22Rv1 (cell line): ENCODE data around the gene VARS1.
A peak's percentile ranks its signal among the peaks of the same experiment; 100 is the strongest.

Experiments
- H3K27ac ChIP-seq: fragments of 450-650 bp; 2 replicates; pipeline ENCODE4 v1.5.1; 2017
- ZFX ChIP-seq: fragments of 450-650 bp; IDR thresholded peaks from 2 replicates; pipeline ENCODE4 v1.6.1; 2017; ENCODE audit warnings: antibody characterized with exemption, borderline replicate concordance
- TF ChIP-seq, protein P1 (sequence below): fragments of 450-650 bp; IDR thresholded peaks from 2 replicates; pipeline ENCODE4 v1.5.1; 2017; ENCODE audit warnings: mild to moderate bottlenecking

VARS1 gene

DNA sequence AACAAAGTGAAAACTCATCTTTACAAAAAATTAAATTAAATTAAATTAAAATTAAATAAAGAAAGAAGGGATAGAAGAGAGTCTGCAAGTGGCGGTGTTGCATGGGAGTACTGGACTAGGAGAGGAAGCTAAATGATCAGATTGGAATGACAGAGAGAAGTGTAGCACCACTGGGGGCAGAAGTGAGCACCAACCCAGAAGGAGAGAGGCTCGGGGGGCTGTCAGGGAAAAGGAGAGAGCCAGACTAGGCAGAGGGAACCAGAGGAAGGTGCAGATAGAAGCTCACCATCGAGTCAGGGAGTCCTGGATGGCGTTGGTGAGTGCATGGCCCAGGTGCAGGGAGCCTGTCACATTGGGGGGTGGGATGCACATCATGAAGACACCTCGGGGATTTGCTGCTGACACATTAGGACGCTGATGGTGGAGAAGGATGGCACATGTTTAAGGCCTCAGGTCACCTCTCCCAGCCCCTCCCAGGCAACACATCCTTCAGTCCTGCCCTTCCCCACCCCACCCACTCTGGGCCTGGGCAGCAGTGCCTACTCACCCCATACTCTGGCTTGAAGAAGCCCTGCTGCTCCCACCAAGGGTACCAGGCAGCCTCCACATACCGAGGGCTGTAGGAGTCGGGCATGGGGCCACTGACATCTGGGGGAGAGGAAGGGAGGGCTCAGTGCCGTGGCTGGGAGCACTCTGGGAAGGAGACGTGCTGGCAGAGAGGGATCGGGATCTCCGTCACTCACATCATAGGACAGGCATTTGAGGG is 4.0 kb downstream of the VARS1 start:
- H3K27ac ChIP-seq, result no peak overlapping the region
- no peak for TF ChIP-seq ZFX
- TF ChIP-seq, protein P1, sequence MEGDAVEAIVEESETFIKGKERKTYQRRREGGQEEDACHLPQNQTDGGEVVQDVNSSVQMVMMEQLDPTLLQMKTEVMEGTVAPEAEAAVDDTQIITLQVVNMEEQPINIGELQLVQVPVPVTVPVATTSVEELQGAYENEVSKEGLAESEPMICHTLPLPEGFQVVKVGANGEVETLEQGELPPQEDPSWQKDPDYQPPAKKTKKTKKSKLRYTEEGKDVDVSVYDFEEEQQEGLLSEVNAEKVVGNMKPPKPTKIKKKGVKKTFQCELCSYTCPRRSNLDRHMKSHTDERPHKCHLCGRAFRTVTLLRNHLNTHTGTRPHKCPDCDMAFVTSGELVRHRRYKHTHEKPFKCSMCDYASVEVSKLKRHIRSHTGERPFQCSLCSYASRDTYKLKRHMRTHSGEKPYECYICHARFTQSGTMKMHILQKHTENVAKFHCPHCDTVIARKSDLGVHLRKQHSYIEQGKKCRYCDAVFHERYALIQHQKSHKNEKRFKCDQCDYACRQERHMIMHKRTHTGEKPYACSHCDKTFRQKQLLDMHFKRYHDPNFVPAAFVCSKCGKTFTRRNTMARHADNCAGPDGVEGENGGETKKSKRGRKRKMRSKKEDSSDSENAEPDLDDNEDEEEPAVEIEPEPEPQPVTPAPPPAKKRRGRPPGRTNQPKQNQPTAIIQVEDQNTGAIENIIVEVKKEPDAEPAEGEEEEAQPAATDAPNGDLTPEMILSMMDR, result peak; percentile 85

DNA sequence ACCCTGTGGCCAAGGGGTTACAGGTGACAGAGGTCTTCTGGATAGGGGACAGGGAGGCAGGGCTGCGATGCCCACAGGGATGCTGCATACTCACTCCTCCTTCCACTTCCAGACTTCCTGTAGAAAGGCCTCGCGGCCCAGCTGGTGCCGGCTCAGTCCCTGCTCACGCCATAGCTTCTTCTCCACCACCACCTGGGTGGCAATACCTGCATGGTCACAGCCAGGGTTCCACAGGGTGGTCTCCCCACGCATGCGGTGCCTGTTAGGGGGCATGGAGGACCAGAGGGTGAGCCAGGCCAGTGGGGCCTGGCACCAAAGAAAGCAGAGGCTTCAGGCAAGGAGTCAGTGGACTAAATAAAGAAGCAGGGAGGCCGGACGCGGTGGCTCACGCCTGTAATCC is 10.1 kb downstream of the VARS1 start:
- no peak for TF ChIP-seq ZFX
- TF ChIP-seq, protein P1, result no peak
- H3K27ac ChIP-seq, result no peak overlapping the region

DNA sequence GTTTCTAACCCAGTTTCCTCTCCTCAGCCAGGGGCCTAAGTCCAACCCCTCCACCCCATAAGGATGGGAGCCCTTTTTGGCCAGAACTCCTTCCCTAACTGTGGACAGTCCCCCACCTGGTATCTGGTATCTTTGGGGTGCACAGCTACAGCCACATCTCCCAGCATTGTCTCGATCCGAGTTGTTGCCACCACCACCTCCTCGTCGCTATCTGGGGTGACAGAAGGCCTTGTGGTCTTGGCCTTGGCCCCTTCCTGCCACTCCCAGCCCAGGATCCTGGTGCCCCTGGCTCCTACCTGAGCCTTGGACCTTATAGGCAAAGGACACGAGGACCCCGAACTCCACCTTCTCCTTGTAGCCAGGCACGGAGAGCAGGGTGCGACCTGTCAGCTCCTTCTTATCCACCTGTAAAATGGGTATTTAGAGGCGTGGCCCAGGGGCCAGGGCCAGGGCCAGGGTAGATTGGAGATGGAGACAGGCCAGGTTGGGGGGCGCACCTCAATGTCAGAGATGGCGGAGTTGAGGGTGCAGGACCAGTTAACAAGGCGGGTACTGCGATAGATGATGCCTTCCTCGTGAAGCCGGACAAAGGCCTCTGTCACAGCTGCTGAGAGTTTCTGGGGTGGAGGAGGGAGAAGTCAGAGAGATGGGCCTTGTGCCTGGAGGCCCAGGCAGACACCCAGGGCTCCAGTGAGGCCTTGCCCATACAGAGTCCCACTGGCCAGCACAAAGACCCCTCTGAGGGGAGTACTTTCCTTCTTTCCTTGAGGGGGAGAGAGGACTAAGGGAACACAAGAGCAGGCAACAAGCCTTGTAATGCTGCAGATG is 11.2 kb downstream of the VARS1 start:
- no peak overlapping the region for H3K27ac ChIP-seq
- TF ChIP-seq ZFX, result no peak
- TF ChIP-seq, protein P1, result no peak

DNA sequence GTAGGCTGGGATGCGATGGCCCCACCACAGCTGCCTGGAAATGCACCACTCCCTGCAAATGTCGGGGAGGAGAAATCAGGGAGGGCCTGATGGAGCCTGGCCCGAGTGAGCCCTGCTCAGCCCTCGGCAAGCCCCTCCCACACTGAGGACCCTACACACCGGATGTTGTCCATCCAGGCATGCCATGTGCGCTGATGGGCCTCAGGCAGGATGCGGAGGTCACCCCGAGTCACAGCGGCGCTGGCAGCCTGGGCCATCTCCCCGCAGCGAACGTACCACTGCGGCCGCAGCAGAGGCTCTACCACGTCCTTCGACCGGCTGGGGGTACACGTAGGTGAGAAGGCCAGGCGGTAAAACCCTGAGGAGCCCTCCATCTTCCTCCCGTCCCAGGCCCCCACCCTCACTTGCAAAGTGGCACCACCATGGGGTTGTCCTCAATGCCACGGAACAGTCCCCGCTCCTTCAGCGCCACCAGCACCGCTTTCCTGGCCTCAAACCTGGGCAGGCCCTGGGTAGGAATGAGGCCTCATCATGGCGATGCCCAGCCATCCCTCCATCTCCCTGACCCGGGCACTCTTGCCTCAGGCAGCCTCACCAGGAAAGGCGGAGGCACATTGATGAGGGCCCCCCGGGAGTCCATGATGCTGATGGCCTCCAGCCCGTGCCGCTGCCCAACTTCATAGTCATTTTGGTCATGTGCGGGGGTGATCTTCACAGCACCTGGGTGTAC is 13.3 kb downstream of the VARS1 start:
- TF ChIP-seq, protein P1, result no peak
- no peak for TF ChIP-seq ZFX
- H3K27ac ChIP-seq, result no peak overlapping the region

DNA sequence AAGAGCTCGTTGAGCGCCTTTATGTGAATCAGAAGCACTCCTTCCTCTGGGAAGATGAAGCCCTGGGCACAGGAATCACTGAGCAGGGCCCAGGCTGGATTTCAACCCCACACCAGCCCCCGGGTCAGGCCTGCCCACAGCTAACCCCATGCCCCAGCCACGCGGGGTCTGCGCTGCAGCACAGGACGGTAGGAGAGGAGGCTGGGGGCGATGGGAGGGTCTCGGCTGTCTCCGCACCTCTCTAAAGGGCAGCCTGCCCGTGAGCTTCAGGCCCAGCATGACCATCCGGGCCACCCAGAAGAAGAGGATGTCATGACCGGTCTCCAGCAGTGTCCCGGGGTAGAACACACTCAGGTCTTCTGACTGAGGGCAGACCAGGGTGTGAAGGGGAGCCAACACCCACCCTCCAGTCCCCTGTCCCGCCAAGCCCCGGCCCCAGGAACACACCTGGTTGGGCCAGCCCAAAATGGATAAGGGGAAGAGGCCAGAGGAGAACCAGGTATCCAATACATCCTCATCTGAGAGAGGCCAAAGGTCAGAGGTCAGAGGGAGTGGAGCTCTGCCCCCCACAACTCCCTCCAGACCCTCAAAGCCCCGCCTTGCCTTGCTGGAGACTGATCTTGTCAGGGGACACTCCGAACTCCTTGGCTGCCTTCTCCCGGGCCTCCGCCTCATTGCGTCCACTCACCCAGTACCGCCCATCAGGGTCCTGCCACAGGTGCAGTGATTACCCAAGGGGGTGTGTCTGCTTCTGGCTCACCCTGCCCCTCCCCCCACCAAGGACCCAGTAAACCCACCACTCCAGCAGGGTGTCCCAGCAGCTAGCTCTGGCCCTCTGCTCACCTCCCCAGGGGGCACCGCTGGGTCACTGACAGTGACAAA is 14.1 kb downstream of the VARS1 start:
- no peak overlapping the region for H3K27ac ChIP-seq
- TF ChIP-seq, protein P1, result no peak
- no peak for TF ChIP-seq ZFX

DNA sequence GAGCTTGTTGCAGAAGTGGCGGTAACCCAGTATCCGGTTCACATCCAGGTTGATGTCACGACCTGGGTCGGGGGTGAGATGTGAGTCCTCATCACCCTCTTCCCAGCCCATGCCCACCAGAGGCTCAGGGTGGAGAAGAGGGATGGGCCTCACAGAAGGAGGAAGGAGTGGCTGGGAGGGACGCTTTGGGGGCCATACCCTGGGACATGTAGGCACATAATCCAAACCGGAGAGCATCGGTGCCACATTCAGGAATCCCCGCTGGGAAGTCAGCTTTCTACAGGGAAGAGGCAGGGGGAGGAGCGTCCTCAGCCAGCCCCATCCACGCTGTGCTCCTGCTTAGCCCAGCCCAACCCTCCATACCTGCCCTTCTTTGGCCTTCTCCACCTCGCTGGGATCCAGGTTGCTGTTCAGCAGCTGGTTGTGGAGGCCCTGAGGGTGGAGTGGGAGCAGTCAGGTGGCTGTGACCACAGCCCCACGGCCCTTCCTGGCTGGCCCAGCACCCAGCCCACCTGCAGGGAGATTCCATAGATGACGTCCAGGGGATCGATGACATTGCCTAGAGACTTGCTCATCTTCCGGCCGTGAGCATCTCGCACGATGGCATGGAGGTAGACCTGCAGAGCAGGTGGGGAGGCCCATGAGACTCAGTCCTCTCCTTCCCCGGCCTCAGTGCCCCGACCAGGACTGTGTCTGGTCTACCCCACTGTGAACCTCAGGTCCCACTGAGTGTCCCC is 14.9 kb downstream of the VARS1 start:
- TF ChIP-seq ZFX, result no peak
- TF ChIP-seq, protein P1, result no peak
- no peak overlapping the region for H3K27ac ChIP-seq
